Ammon's horn (tissue), 1 donor: ENCODE results near the gene HSD17B11.
"Not testable (repeated sequence)": the region's sequence is repeated elsewhere in the genome, so short reads cannot be mapped to it uniquely, and the experiment has no call there.

Experiments
- DNase-seq: peaks from one replicate; pipeline ENCODE4 v3.0.0-alpha.2; 2016; ENCODE audit warnings: low spot score

Gene HSD17B11

DNA sequence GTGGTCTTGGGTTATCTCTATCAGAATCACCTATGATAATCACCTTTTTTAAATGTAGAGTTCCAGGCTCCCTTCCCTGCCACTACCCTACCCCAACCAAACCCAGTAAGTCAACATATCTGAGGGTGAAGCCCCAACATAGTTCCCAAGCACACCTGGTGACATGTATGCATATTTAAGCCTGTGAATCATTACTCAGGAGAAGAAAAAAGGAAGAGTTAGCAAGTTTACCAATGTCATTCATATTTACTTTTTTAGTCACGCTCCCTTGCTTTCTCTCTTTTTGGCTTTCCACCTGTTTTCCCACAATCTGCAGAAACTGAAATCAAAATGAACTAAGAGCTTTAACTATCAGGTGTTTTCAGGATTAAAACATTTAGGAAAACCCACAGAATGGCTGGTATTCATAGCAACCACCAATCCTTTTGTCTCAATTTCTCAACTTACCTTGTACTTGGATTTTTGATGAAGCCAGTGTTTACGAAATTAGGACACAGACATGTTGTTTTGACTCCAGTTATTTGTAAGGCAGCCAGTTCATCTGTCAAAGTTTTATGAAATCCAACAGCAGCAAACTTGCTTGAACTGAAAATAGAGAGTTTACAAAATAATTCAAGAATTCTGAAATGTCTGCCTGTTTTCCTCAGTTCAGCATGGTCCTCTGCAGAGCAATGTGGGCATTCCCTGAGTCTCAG is 34.0 kb downstream of the HSD17B11 start:
- DNase-seq, result no peak

DNA sequence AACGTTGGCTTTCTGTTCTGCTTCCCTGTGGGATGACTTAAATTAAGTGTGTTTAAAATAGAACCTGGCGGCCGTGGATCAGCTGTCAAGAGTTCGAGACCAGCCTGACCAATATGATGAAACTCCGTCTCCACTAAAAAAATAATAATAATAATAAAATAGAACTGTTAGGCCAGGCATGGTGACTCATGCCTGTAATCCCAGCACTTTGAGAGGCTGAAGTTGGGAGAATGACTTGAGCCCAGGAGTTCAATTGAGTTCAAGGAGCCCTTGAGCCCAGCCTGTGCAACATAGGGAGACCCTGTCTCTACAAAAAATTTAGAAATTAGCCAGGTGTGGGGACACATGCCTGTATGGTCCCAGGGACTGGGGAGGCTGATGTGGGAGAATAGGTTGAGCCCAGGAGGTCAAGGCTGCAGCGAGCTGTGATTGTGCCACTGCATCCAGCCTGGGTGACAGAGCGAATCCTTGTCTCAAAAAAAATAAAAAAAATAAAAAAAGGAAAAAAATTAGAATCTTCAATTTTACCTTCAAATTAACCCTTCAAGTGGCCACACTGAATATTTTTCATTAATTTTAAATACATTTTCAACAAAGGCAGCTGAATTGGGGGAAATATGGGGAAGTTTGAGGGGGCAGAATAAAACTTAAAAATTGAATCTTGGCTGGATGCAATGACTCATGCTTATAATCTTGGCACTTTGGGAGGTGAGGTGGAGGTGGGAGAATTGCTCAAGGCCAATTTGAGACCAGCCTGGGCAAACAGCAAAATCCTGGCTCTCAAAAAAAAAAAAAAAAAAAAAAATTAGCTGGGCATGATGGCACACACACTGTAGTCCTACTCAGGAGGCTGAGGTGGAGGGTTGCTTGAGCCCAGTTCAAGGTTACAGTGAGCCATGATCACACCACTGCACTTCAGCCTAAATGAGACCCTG is 36.6 kb downstream of the HSD17B11 start:
- no peak for DNase-seq

DNA sequence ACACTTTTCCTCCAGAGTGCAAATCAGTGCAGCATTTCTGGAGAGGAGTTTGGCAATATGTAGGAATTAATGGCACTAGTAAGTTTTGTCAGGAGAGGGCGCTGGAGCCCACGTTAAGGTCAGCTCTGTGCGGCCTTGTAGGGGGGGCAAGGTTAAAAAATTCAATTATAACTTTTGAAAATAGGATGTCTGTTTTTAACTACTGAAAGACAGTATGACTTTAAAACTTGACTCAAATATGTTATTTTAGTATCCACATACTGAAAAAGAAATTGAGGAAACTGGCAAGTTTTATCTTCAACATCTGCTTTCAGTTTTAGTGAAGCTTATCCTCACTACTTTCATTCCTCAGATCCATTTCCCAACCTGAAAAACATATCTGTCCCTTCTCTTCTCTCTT is 37.4 kb downstream of the HSD17B11 start:
- peak; percentile 20 for DNase-seq

DNA sequence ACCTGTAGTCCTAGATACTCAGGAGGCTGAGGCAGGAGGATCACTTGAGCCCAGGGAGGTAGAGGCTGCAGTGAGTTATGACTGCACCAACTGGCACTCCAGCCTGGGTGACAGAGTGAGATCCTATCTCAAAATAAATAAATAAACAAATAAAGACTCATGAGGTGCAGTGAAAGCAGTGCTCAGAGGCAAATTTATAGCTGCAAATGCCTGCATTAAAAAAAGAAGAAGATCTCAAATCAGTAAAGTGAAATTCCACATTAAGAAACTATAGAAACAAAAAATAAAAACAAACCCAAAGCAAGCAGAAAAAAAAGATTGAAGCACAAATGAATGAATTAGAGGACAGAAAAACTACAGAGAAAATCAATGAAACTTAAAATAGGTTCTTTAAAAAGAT is 45.8 kb downstream of the HSD17B11 start:
- no peak for DNase-seq

DNA sequence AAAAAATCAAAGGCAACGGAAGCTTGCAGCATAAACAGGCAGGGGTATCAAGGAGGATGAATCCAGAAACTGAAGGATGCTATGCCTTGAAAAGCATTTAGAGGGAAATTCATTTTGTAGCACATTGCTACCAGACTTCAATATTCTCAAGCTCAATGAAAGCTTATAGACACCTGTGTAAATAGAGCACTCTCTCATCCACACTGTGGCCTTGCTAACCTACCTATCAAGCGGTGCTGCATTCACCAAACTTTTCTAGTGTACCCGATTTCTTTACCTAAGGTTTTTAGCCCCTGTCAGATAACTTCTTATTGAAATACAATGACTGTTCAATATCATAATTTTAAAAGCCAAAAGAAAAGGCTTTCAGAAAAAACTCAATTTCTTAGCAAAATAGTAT is 48.1 kb downstream of the HSD17B11 start:
- DNase-seq, result no peak

DNA sequence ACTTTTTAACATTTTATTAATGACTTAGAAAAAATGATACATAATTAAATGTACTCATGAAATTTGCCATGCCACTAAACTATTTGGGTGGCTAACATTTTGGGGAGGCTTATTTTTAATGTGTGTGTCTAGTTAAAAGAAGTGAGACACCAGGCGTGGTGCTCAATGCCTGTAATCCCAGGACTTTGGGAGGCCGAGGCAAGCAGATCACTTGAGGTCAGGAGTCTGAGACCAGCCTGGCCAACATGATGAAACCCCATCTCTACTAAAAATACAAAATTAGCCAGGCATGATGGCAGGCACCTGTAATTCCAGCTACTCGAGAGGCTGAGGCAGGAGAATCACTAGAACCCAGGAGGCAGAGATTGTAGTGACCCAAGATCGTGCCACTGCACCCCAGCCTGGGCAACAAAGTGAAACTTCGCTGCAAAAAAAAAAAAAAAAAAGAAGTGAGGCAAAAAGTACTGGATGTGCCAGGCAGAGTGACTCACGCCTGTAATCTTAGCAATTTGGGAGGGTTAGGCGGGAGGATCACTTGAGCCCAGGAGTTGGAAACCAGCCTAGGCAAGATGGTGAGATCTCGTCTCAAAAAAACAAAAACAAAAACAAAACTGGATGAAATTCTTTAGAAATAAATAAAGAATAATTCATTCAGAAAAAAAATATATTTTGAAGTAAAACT is 48.9 kb downstream of the HSD17B11 start:
- not testable (repeated sequence) for DNase-seq

DNA sequence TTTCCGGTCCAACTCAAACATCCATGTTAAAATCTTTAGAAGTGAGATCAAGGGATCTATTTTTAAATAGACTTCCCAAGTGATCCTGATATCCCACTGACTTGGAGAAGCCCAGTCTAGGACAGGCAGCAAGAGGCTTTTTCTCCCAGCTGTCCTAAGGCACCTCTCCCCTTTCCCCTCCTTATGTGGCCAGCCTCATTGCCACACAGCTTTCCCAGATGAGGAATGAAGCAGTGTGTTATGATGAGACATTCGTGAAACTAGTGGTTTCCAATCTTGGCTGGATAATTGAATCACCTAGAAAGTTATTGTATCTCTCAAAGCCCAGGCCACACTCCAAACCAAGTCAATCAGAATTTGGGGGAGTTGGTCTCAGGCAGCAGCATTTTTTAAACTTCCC is 51.5 kb downstream of the HSD17B11 start:
- DNase-seq, result no peak

DNA sequence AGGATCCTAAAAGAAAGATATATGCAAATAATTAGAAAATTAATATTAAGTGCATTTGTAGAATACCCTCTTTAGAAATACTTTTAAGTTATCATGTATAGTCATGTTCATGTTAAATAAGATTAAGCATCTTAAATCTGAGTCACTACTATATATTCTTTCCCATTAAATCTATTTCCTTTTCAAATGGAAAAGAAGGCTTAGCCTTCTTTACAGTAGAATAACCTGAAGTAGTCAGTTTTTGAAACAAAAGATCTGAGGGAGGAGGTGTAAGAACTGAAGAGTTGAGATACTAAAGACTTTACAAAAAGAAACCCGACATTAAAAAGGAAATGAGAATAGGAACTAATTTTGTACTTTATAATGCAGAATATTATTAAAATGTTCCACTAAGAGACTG is 53.6 kb downstream of the HSD17B11 start:
- DNase-seq, result no peak

DNA sequence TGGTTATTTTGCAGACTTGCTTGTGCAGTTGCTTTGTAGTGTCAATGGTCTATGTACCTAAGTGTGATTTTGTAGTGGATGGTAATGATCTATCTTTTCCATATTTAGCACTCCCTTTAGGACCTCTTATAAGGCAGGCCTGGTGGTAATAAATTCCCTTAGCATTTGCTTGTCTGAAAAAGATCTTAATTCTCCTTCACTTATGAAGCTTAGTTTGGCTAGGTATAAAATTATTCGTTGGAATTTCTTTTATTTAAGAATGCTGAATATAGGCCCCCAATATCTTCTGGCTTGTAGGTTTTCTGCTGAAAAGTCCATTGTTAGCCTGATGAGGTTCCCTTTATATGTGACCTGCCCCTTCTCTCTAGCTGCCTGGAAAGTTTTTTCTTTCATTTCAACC is 57.7 kb downstream of the HSD17B11 start:
- DNase-seq, result no peak

DNA sequence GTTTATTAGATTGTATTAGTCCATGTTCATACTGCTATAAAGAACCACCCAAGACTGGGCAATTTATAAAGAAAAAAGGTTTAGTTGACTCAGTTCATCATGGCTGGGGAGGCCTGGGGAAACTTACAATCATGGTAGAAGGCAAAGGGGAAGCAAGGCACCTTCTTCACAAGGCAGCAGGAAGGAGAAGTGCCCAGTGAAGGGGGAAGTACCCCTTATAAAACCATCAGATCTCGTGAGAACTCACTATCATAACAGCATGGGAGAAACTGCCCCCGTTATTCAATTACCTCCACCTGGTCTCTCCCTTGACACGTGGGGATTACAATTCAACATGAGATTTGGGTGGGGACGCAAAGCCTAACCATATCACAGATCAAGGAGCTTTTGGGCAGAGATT is 60.2 kb downstream of the HSD17B11 start:
- DNase-seq, result no peak

DNA sequence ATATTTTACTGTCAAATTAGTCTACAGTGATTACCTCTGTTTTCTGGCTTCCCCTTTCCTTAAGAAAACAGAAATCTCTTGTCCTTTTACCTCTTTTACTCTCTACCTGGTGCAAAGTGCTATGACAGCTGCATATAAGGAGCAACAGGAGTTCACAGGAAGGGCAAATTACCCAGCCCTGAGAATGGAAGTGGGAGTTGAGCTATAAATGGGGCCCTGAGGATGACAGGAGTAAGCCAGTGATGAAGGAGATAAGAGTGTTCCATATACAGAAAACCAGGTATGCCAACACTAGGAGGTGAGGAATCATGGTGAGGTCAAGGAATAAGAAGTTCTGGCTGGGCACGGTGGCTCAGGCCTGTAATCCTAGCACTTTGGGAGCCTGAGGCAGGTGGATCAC is 63.9 kb downstream of the HSD17B11 start:
- no peak for DNase-seq

DNA sequence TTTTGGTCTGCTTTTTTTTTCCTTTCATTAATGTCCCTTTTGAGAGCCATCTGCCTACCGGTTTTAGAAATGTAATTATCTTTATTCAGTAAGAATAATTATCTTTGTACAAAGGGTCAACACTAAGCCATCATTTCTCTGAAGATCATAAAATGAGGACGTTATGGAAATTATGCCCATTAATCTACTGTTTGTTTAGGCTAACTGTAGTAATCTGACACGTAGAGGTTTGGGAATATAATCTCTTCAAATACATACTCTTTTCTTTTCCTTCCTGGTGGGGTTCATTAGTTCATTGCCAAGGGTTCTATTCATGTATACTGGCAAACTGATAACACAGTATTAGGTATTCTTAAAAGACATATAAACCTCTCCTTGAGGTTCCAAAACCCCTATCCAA is 64.5 kb downstream of the HSD17B11 start:
- DNase-seq, result no peak

DNA sequence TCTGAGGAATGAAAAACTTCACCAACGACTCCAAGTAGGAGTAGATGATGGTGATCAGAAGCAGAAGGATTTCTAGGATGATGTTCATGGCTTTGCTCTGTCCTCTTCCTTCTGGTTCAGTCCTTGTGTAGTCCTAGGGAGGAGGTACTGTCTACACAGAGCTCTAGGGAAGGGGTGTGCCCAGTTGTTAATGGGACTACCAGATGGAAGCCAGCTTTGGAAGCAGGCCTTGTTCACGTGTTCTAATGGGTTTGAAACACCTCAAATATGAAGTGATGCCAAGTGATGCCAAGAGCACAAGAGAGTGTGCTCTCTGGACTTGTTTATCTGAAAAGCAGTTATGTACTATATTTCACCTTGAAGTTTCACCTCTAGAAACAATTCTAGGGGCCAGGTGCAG is 68.2 kb downstream of the HSD17B11 start, which contains the start of gene HSD17B13:
HSD17B13 (minus strand) TSS at position 129 of the 400 bp plus-strand sequence; CDS start at position 88, 41 bp downstream.
- DNase-seq, result no peak

DNA sequence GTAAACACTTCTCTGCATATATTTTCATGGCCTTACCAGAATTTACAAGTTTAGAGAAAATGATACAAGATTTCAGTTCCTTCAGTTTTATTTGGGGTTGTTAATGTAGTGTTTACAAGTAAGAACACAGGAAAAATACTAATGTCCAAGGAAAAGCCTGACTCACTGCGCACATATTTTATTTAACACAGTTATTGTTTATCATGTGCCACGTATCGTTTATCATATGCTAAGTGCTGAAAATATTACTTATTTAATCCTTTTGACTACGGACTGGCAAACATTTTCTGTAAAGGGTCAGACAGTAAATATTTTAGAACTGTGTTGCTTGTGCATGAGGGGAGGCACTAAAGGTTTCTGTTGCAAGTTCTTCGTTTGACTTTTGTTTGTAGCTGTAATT is 69.1 kb downstream of the HSD17B11 start:
- DNase-seq, result no peak

DNA sequence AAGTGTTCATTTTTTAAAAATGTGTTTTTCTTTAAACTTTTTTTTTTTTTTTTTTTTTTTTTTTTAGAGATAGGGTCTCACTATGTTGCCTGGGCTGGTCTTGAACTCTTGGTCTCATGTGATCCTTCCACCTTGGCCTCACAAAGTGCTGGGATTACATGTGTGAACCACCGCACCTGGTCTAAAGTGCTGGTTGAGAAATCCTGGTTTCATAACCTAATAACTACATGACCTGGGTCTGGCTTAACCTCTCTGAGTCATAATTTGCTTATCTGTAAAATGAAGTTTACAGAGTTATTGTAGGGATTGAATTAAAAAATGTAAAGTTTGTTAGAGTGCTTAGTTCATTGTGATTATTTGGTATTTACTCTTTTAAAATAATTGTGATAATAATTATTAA is 73.5 kb downstream of the HSD17B11 start:
- no peak for DNase-seq

DNA sequence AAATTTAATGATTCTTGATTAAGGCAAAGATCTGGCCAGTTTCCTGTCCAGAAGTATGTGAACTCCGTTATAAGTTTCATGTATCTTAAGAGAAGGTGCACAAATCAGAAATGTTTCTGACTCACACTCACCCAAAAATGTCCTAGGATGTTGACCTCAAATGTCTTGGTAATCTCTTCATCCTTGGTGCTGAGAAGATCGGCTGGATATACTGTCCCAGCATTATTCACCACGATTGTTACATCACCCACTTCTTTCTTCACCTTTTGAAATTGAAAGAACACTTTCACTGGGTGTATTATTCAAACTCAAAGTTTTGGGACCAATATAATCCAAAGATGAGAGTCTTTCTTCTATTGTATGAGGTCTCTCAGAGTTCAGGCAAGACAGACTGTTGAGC is 74.0 kb downstream of the HSD17B11 start:
- no peak for DNase-seq

DNA sequence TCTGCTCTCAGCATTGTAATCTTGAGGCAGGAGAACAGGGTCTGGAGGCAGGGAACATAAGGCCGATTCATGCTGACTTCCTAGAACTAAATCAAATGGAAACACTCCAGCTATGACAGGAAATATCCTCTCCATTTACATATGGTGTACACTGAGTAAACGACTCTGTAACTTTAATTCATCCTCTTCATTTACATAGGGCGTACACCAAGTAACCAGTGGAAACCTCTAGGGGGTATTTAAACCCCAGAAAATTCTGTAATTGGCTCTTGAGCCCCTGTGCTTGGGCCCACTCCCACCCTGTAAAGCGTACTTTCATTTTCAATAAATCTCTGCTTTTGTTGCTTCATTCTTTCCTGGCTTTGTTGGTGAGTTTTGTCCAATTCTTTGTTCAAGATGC is 76.0 kb downstream of the HSD17B11 start:
- DNase-seq, result not testable (repeated sequence)

DNA sequence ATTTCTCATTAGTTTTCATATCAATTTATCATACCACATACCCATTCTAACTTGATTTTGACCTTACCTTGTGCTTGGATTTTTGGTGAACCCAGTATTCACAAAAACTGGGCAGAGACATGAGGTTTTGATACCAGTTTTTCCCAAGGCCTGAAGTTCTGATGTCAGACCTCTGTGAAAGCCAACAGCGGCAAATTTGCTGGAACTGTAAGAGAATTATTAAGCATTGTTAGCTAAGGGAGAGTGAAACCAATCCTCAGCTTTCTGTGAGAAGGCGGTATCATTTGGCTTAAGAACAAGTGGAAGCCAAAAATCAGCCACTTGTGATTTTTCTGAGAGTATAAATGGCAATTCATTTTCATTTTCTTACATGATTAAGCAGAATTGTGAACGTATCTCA is 77.2 kb downstream of the HSD17B11 start:
- no peak for DNase-seq

DNA sequence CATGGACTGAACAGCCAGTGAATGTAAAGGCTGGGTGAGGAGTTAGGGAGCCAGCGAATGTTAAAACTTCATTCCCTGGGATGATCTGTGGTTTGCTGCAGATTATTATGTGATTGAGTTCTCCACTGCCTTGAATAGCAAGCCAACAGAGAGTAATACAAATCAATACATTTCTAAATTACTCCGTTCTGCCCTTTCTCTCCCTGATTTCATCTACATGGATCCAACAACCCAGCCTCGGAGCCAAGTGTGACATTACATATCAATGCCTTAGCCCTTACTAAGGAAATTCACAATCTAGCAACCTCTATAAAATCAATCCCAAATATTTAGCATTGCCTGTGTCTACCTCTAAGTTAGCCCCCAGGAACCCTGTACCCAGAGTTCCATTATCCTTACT is 79.3 kb downstream of the HSD17B11 start:
- no peak for DNase-seq

DNA sequence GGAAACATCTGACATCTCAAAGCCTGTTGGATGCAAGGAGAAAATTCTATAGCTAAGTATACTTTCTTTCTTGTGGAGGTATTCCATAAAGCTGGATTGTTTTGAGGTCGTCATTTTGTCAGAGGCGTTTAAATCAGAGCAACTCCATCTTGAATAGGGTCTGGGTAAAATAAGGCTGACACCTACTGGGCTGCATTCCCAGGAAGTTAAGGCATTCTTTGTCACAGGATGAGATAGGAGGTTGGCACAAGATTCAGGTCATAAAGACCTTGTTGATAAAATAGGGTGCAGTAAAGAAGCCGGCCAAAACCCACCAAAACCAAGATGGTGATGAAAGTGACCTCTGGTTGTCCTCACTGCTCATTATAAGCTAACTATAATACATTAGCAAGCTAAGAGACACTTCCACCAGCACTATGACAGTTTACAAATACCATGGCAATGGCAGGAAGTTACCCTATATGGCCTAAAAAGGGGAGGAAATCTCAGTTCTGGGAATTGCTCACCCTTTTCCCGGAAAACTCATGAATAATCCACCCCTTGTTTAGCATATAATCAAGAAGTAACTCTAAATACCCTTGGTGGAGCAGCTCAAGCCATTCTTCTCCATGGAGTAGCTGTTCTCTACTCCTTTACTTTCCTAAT is 80.2 kb downstream of the HSD17B11 start:
- no peak for DNase-seq

DNA sequence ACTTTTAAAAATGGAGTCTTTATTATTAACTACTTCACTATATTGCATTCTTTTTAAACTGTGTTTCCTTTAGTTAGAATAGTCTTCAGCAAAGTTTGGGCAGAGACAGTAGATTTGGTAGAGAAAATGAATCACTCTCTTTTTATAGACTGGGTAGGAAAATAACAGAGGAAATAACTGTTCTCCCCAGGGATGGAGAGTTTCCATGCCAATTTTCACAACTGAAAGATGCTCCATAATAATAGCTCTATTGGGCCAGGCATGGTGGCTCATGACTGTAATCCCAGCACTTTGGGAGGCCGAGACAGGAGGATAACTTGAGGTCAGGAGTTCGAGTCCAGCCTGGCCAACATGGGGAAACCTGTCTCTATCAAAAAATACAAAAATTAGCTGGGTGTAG is 81.4 kb downstream of the HSD17B11 start:
- DNase-seq, result no peak

DNA sequence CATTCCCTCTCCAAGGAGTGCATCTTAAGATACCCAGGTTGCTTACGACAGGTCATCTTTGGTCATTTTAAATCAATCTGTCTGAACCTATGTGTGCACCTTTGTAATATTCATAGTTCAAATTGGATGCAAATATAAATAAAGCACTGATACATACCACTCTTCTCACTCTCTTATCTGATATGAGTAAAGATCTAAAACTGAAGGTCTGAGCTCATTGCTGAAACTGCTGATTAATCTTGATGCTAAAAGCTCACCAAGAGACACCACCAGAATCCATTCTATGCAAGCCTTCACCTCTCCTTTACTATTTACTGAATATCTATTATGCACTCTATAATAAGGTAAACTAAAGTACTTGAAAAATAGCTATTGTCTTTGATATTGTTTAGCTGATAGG is 84.9 kb downstream of the HSD17B11 start:
- no peak for DNase-seq
